Stomach (tissue), 9 donors: ENCODE results near the gene KIF2C. TPM values are rescaled to one million over a fixed set of nuclear protein-coding genes. Genes with fewer than 3 reads are reported as not detected.

Experiments
- DNase-seq, 2 donors: peaks; one replicate each; pipeline versions ENCODE4 v3.0.0 to v3.0.0-alpha.2; 2013 to 2019
- H3K27ac ChIP-seq, 5 donors: fragments of 200-600 bp in 4 of 5; sonication (generic) in 4 of 5; one replicate each; pipeline ENCODE4 v1.5.1; 2013 to 2019; ENCODE audit warnings: mild to moderate bottlenecking in 1 of 5, moderate library complexity in 1 of 5
- H3K27me3 ChIP-seq, 3 donors: fragments of 200-600 bp; sonication (generic); one replicate each; pipeline ENCODE4 v1.5.1; 2017 to 2019; ENCODE audit warnings: mixed run types in 1 of 3
- H3K36me3 ChIP-seq, 4 donors: fragments of 200-600 bp; sonication (generic); 1 replicate in 3 of 4; 2 replicates in 1 of 4; pipeline ENCODE4 v1.5.1; 2016 to 2019
- H3K4me1 ChIP-seq, 4 donors: fragments of 200-600 bp; sonication (generic); one replicate each; pipeline ENCODE4 v1.5.1; 2016 to 2019
- H3K4me3 ChIP-seq, 4 donors: fragments of 200-600 bp; sonication (generic) in 3 of 4; one replicate each; pipeline ENCODE4 v1.5.1; 2016 to 2019; ENCODE audit warnings: mild to moderate bottlenecking in 1 of 4
- H3K9me3 ChIP-seq, 4 donors: fragments of 200-600 bp; sonication (generic); one replicate each; pipeline ENCODE4 v1.5.1; 2016 to 2019
- EP300 ChIP-seq: sonication (generic); formaldehyde crosslinking; IDR thresholded peaks from one replicate; pipeline ENCODE4 v1.6.1; 2017; ENCODE audit warnings: antibody characterized with exemption
- POLR2A ChIP-seq, 4 donors: fragments of 450-650 bp; IDR thresholded peaks; one replicate each; pipeline ENCODE4 v1.6.1; 2016; ENCODE audit warnings: antibody characterized with exemption in 4 of 4, control low read depth in 2 of 4, mild to moderate bottlenecking in 1 of 4, moderate library complexity in 1 of 4
- POLR2AphosphoS5 ChIP-seq, 3 donors: sonication (generic); formaldehyde crosslinking; IDR thresholded peaks; one replicate each; pipeline ENCODE4 v1.6.1; 2016; ENCODE audit warnings: antibody characterized with exemption in 3 of 3
- WGBS, 5 donors: extraction: QIAGEN DNeasy Blood & Tissue Kit in 3 of 5; methylation state at CpG; one replicate each; pipeline versions ENCODE4 v1.1.5 to v1.1.7; 2013 to 2018; 5-methylcytosine and 5-hydroxymethylcytosine counted together
- intact Hi-C: fragments of 100-400 bp; cut with DNase I; formaldehyde crosslinking; loops from one replicate; pipeline ENCODE4 v1.15.1; 2023; ENCODE audit warnings: low total_unique reads
- polyA plus RNA-seq, 3 donors: library from polyadenylated mRNA; stranded (reverse); fragments of 200-250 nt; gene quantifications; one replicate each; pipeline ENCODE4 v1.2.3, GENCODE V29; 2013
- total RNA-seq, 5 donors: library from RNA; depleted of rRNA; stranded (reverse); fragments of >200 nt; gene quantifications; one replicate each; pipeline versions ENCODE4 v1.1.0 to v1.2.3, GENCODE V29; 2014 to 2016
- TF ChIP-seq, protein P1 (sequence below), 7 experiments: fragments of 450-650 bp in 4 of 7; fragments of 200-600 bp in 3 of 7; sonication (generic) in 3 of 7; IDR thresholded peaks; one replicate each; pipeline ENCODE4 v1.5.1; 2016 to 2019; ENCODE audit warnings: antibody characterized with exemption in 7 of 7, control low read depth in 2 of 7, mild to moderate bottlenecking in 1 of 7
- donor health status: healthy with polysubstance abuse.
- donor health status: Bipolar disorder and iron deficiency.
- donor health status: healthy.

Gene KIF2C
- total and polyA plus RNA-seq, 8 donors, result 1.4 to 34.8 (median 6.0) TPM

DNA sequence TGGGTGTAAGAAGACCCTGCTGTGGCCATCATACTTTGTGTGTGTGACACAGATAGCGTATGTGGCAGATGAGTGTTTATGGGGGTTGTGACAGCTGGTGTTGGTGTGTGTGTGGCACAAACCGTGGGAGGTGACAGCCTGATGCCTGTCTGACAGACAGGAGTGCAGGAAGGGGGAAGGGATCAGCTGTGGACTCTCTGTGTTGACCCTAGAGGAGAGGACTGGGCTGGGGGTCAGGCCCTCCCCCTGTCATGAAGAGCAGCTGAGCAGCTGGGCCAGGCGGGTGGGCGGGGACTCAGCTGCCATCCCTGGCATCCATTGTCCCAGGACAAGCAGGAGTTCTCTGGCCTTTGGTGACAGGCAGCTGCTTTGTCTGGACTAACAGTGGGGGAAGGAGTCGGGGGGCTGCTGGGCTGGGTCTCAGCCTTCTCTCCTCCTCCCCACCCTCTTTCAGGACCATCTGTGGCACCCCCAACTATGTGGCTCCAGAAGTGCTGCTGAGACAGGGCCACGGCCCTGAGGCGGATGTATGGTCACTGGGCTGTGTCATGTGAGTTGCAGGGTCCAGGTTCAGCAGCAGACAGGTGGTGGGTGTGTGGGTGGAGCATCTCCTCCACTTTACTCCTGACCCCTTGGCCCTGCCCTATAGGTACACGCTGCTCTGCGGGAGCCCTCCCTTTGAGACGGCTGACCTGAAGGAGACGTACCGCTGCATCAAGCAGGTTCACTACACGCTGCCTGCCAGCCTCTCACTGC lies 62.8 kb downstream of the KIF2C start:
- intact Hi-C loops, result no loop called here
- DNase-seq, result peak in 1 of 2 donors; percentile 26
- Histone ChIP-seq H3K9me3 (no peaks in the 10 kb centered on the region), H3K36me3 (peaks cover 28 to 47% (median 43%) of the 10 kb centered on the region in 4 donors), H3K4me3 (peak overlapping the region; percentile 23 to 86 (median 70)), H3K4me1 (peaks cover 37 to 75% (median 55%) of the 10 kb centered on the region in 4 donors), H3K27ac (peak overlapping the region in 3 of 5 donors; percentile 62 to 97 (median 95)), H3K27me3 (no peaks in the 10 kb centered on the region)
- 86 to 91% (median 89%) methylated on average over 9 to 13 of the region's 13 CpGs for WGBS, 5 donors
- TF ChIP-seq POLR2A (IDR thresholded peaks at IDR 0.05), result no peak
- no peak for TF ChIP-seq POLR2AphosphoS5 (IDR thresholded peaks at IDR 0.05)
- no peak for TF ChIP-seq EP300
- TF ChIP-seq, protein P1, sequence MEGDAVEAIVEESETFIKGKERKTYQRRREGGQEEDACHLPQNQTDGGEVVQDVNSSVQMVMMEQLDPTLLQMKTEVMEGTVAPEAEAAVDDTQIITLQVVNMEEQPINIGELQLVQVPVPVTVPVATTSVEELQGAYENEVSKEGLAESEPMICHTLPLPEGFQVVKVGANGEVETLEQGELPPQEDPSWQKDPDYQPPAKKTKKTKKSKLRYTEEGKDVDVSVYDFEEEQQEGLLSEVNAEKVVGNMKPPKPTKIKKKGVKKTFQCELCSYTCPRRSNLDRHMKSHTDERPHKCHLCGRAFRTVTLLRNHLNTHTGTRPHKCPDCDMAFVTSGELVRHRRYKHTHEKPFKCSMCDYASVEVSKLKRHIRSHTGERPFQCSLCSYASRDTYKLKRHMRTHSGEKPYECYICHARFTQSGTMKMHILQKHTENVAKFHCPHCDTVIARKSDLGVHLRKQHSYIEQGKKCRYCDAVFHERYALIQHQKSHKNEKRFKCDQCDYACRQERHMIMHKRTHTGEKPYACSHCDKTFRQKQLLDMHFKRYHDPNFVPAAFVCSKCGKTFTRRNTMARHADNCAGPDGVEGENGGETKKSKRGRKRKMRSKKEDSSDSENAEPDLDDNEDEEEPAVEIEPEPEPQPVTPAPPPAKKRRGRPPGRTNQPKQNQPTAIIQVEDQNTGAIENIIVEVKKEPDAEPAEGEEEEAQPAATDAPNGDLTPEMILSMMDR (IDR thresholded peaks at IDR 0.05), result no peak

DNA sequence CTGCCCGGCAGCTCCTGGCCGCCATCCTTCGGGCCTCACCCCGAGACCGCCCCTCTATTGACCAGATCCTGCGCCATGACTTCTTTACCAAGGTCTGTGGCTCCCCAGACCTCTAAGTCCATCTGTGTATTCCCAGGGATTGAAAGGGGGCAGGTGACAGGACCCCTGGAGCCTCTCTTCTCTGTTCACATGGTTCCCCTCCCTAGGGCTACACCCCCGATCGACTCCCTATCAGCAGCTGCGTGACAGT lies 63.4 kb downstream of the KIF2C start:
- Histone ChIP-seq H3K27me3 (no peaks in the 10 kb centered on the region), H3K36me3 (peaks cover 28 to 47% (median 43%) of the 10 kb centered on the region in 4 donors), H3K27ac (peak overlapping the region in 2 of 5 donors; percentile 62 to 97), H3K9me3 (no peaks in the 10 kb centered on the region), H3K4me3 (peak overlapping the region in 2 of 4 donors; percentile 58 to 86), H3K4me1 (peaks cover 42 to 80% (median 60%) of the 10 kb centered on the region in 4 donors)
- no peak for DNase-seq
- intact Hi-C loops, result no loop called here
- TF ChIP-seq EP300, result no peak
- no peak for TF ChIP-seq POLR2A (IDR thresholded peaks at IDR 0.05)
- TF ChIP-seq, protein P1 (IDR thresholded peaks at IDR 0.05), result no peak
- TF ChIP-seq POLR2AphosphoS5 (IDR thresholded peaks at IDR 0.05), result no peak
- 88 to 96% (median 92%) methylated on average over 9 of the region's 9 CpGs for WGBS, 5 donors

DNA sequence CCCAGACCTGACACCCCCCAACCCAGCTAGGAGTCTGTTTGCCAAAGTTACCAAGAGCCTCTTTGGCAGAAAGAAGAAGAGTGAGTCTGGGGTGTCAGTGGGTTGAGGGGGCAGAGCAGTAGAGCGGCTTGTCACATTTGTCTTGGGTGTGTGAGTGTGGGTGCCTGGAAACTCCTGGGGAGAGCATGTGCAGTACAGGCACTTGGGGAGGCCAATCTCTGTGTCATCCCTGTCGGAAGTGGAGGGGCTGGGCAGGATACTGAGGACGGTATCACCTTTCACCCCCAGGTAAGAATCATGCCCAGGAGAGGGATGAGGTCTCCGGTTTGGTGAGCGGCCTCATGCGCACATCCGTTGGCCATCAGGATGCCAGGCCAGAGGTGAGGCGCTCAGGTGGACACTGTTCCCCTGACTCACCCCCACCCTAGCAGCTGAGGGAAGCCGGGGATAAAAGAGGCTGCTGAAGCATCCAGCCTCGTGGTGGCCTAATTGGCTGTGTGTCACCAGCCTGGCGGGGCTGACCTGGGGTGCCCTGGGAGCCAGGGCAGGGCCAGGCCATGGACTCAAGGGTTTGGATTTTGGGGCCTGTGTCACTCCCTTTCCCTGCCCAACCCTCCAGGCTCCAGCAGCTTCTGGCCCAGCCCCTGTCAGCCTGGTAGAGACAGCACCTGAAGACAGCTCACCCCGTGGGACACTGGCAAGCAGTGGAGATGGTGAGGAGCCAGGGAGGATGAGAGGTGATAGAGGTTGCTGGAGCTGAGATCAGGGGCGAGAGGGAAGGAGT lies 63.9 kb downstream of the KIF2C start:
- Histone ChIP-seq H3K27ac (peak overlapping the region in 3 of 5 donors; percentile 62 to 97 (median 70)), H3K4me3 (peak overlapping the region in 2 of 4 donors; percentile 58 to 86), H3K4me1 (peaks cover 48 to 85% (median 65%) of the 10 kb centered on the region in 4 donors), H3K36me3 (peaks cover 28 to 47% (median 43%) of the 10 kb centered on the region in 4 donors), H3K9me3 (no peaks in the 10 kb centered on the region), H3K27me3 (no peaks in the 10 kb centered on the region)
- intact Hi-C loops, result no loop called here
- DNase-seq, result no peak
- no peak for TF ChIP-seq POLR2AphosphoS5 (IDR thresholded peaks at IDR 0.05)
- TF ChIP-seq, protein P1 (IDR thresholded peaks at IDR 0.05), result no peak
- TF ChIP-seq POLR2A (IDR thresholded peaks at IDR 0.05), result no peak
- TF ChIP-seq EP300, result no peak
- 87 to 90% (median 90%) methylated on average over 6 to 13 of the region's 13 CpGs for WGBS, 5 donors

DNA sequence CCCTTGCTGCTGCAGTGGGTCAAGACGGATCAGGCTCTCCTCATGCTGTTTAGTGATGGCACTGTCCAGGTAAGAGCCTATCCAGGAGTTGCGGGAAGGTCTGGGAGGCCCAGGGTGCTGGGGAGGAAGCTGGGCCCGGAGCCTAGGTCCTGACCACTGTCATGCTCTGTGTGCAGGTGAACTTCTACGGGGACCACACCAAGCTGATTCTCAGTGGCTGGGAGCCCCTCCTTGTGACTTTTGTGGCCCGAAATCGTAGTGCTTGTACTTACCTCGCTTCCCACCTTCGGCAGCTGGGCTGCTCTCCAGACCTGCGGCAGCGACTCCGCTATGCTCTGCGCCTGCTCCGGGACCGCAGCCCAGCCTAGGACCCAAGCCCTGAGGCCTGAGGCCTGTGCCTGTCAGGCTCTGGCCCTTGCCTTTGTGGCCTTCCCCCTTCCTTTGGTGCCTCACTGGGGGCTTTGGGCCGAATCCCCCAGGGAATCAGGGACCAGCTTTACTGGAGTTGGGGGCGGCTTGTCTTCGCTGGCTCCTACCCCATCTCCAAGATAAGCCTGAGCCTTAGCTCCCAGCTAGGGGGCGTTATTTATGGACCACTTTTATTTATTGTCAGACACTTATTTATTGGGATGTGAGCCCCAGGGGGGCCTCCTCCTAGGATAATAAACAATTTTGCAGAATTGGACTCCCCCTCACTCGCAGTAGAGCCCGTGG lies 65.8 kb downstream of the KIF2C start:
- peak overlapping the region in 3 of 5 donors; percentile 93 to 99 (median 97) for H3K27ac ChIP-seq
- H3K27me3 ChIP-seq, result no peaks in the 10 kb centered on the region
- TF ChIP-seq EP300 (no peak), POLR2A (IDR thresholded peaks at IDR 0.05) (no peak), POLR2AphosphoS5 (IDR thresholded peaks at IDR 0.05) (no peak)
- TF ChIP-seq, protein P1 (IDR thresholded peaks at IDR 0.05), result no peak
- H3K4me1 ChIP-seq, result peaks cover 62 to 96% (median 75%) of the 10 kb centered on the region in 4 donors
- intact Hi-C loops, result no loop called here
- H3K36me3 ChIP-seq, result peaks cover 28 to 47% (median 43%) of the 10 kb centered on the region in 4 donors
- H3K4me3 ChIP-seq, result no peak overlapping the region
- no peak for DNase-seq
- no peaks in the 10 kb centered on the region for H3K9me3 ChIP-seq
- WGBS, 5 donors, result 91 to 94% (median 93%) methylated on average over 17 to 20 of the region's 20 CpGs
